Esophagus squamous epithelium (tissue), 5 donors: Measurements from ENCODE around the gene GMDS. TPM values are rescaled to one million over a fixed set of nuclear protein-coding genes. Genes with fewer than 3 reads are reported as not detected.

ENCODE experiments used
- DNase-seq: peaks from one replicate; lab custom pipeline; 2025; lab: John Stamatoyannopoulos, UW
- H3K27ac ChIP-seq, 4 donors: fragments of 200-600 bp; sonication (generic); one replicate each; pipeline ENCODE4 v1.5.1; 2016 to 2019; ENCODE audit warnings: mild to moderate bottlenecking in 1 of 4
- H3K27me3 ChIP-seq, 4 donors: fragments of 200-600 bp; sonication (generic); 1 replicate in 3 of 4; 2 replicates in 1 of 4; pipeline versions ENCODE4 v1.5.1 to v1.6.0; 2017 to 2021; ENCODE audit warnings: antibody characterized with exemption in 1 of 4
- H3K36me3 ChIP-seq, 3 donors: fragments of 200-600 bp; sonication (generic); one replicate each; pipeline ENCODE4 v1.5.1; 2016 to 2019
- H3K4me1 ChIP-seq, 3 donors: fragments of 200-600 bp; sonication (generic); one replicate each; pipeline ENCODE4 v1.5.1; 2017 to 2019
- H3K4me3 ChIP-seq, 4 donors: fragments of 200-600 bp; sonication (generic); 1 replicate in 3 of 4; 2 replicates in 1 of 4; pipeline ENCODE4 v1.5.1; 2016 to 2019; ENCODE audit warnings: mild to moderate bottlenecking in 2 of 4, moderate library complexity in 1 of 4
- H3K9me3 ChIP-seq, 3 donors: fragments of 200-600 bp; sonication (generic); one replicate each; pipeline ENCODE4 v1.5.1; 2016 to 2019
- CTCF ChIP-seq, 6 experiments: fragments of 450-650 bp in 4 of 6; fragments of 200-600 bp in 2 of 6; sonication (generic) in 2 of 6; IDR thresholded peaks; one replicate each; pipeline ENCODE4 v1.5.1; 2016 to 2019; ENCODE audit warnings: antibody characterized with exemption in 6 of 6, mild to moderate bottlenecking in 4 of 6, moderate library complexity in 4 of 6
- POLR2A ChIP-seq, 4 donors: fragments of 450-650 bp; IDR thresholded peaks; one replicate each; pipeline ENCODE4 v1.6.1; 2017; ENCODE audit warnings: antibody characterized with exemption in 4 of 4, mild to moderate bottlenecking in 4 of 4, moderate library complexity in 3 of 4
- WGBS, 2 donors: methylation state at CpG; one replicate each; pipeline ENCODE4 v1.1.5; 2018; 5-methylcytosine and 5-hydroxymethylcytosine counted together
- intact Hi-C: fragments of 100-400 bp; cut with DNase I; formaldehyde crosslinking; loops from one replicate; pipeline ENCODE4 v1.15.0; 2022
- total RNA-seq, 4 donors: library from RNA; depleted of rRNA; stranded (reverse); fragments of >200 nt; gene quantifications; one replicate each; pipeline ENCODE4 v1.1.0, GENCODE V29; 2016
- donor health status: DM: yes; HTN: yes; CAD: no.

The GMDS gene
- total RNA-seq, 4 donors from 2014 or later, result 17.9 to 58.7 (median 36.7) TPM

GRCh38 chr6:1705630-1706029, 539.8 kb downstream of the GMDS start:
- intact Hi-C loops, result no loop called here
- H3K27ac ChIP-seq, result no peak overlapping the region
- WGBS, 2 donors, result 89 to 95% methylated on average over 8 of the region's 8 CpGs

GRCh38 chr6:1705183-1705582, 540.2 kb downstream of the GMDS start:
- no peaks in the 10 kb centered on the region for H3K9me3 ChIP-seq
- TF ChIP-seq POLR2A (IDR thresholded peaks at IDR 0.05) (no peak), CTCF (IDR thresholded peaks at IDR 0.05) (no peak)
- WGBS, 2 donors, result 94 to 97% methylated on average over 4 of the region's 4 CpGs
- no peak for DNase-seq
- no peaks in the 10 kb centered on the region for H3K27me3 ChIP-seq
- H3K4me3 ChIP-seq, result no peak overlapping the region
- intact Hi-C loops, result no loop called here
- H3K27ac ChIP-seq, result no peak overlapping the region
- no peaks in the 10 kb centered on the region for H3K36me3 ChIP-seq
- no peaks in the 10 kb centered on the region for H3K4me1 ChIP-seq

More at GRCh38 chr6:1705630-1706029, 539.8 kb downstream of the GMDS start:
- H3K4me3 ChIP-seq, result no peak overlapping the region
- H3K9me3 ChIP-seq, result no peaks in the 10 kb centered on the region
- TF ChIP-seq POLR2A (IDR thresholded peaks at IDR 0.05), result no peak
- no peak for TF ChIP-seq CTCF (IDR thresholded peaks at IDR 0.05)
- H3K4me1 ChIP-seq, result no peaks in the 10 kb centered on the region
- H3K27me3 ChIP-seq, result no peaks in the 10 kb centered on the region
- H3K36me3 ChIP-seq, result no peaks in the 10 kb centered on the region
- DNase-seq, result no peak

GRCh38 chr6:1704711-1705110, 540.7 kb downstream of the GMDS start:
- intact Hi-C loops, result no loop called here
- H3K9me3 ChIP-seq, result no peaks in the 10 kb centered on the region
- DNase-seq, result no peak
- WGBS, 2 donors, result 37 to 54% methylated on average over 7 of the region's 7 CpGs
- no peaks in the 10 kb centered on the region for H3K4me1 ChIP-seq
- H3K36me3 ChIP-seq, result no peaks in the 10 kb centered on the region
- no peak overlapping the region for H3K27ac ChIP-seq
- no peak for TF ChIP-seq CTCF (IDR thresholded peaks at IDR 0.05)
- H3K27me3 ChIP-seq, result no peaks in the 10 kb centered on the region
- no peak overlapping the region for H3K4me3 ChIP-seq

GRCh38 chr6:1703923-1704322, 541.5 kb downstream of the GMDS start:
- DNase-seq, result no peak
- 56 to 79% methylated on average over 6 of the region's 6 CpGs for WGBS, 2 donors
- no peak overlapping the region for H3K27ac ChIP-seq
- no peak for TF ChIP-seq CTCF (IDR thresholded peaks at IDR 0.05)
- TF ChIP-seq POLR2A (IDR thresholded peaks at IDR 0.05), result no peak
- H3K4me1 ChIP-seq, result no peaks in the 10 kb centered on the region
- H3K4me3 ChIP-seq, result no peak overlapping the region
- no peaks in the 10 kb centered on the region for H3K27me3 ChIP-seq
- no peaks in the 10 kb centered on the region for H3K36me3 ChIP-seq
- intact Hi-C loops, result no loop called here
- no peaks in the 10 kb centered on the region for H3K9me3 ChIP-seq

- TF ChIP-seq CTCF (IDR thresholded peaks at IDR 0.05) (no peak), POLR2A (IDR thresholded peaks at IDR 0.05) (no peak)
- DNase-seq, result no peak
- Histone ChIP-seq H3K4me1 (no peaks in the 10 kb centered on the region), H3K4me3 (no peak overlapping the region), H3K27ac (no peak overlapping the region), H3K27me3 (no peaks in the 10 kb centered on the region), H3K36me3 (no peaks in the 10 kb centered on the region), H3K9me3 (no peaks in the 10 kb centered on the region)
- WGBS, 2 donors, result 68 to 76% methylated on average over 9 of the region's 9 CpGs
- intact Hi-C loops, result no loop called here
These were observed 542.1 kb downstream of the GMDS start for GRCh38 chr6:1703091-1703855.
